GM12891 (cell line): ENCODE data around the gene STRIP2.

Source experiments
- POLR2A ChIP-seq: IDR thresholded peaks from 2 replicates; pipeline ENCODE4 v1.6.1; 2011; ENCODE audit warnings: low read depth, low read length, control low read depth
- POLR2AphosphoS5 ChIP-seq: IDR thresholded peaks from 2 replicates; pipeline ENCODE4 v1.6.1; 2011; ENCODE audit warnings: low read depth, low read length, control low read depth
- SPI1 ChIP-seq: IDR thresholded peaks from 2 replicates; pipeline ENCODE4 v1.6.1; 2011; ENCODE audit warnings: low read depth, low read length, control low read depth

DNA sequence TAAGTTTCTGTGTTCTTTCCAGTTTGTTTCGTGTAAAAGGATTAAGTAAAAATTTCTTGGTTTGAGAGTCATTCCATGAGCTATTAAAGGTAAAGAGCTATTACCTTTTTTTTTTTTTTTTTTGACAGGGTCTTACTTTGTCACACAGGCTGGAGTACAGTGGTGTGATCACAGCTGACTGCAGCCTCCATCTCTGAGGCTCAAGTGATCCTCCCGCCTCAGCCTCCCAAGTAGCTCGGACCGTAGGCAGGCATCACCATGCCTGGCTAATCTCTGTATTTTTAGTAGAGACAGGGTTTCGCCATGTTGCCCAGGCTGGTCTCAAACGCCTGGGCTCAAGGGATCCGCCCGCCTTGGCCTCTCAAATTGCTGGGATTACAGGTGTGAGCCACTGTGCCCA is 69.5 kb downstream of the STRIP2 start:
- TF ChIP-seq POLR2A (no peak), POLR2AphosphoS5 (no peak), SPI1 (no peak)
